ENCODE results near the gene SMAD6.
A peak's percentile ranks its signal among the peaks of the same experiment; 100 is the strongest.

SMAD6 gene

DNA sequence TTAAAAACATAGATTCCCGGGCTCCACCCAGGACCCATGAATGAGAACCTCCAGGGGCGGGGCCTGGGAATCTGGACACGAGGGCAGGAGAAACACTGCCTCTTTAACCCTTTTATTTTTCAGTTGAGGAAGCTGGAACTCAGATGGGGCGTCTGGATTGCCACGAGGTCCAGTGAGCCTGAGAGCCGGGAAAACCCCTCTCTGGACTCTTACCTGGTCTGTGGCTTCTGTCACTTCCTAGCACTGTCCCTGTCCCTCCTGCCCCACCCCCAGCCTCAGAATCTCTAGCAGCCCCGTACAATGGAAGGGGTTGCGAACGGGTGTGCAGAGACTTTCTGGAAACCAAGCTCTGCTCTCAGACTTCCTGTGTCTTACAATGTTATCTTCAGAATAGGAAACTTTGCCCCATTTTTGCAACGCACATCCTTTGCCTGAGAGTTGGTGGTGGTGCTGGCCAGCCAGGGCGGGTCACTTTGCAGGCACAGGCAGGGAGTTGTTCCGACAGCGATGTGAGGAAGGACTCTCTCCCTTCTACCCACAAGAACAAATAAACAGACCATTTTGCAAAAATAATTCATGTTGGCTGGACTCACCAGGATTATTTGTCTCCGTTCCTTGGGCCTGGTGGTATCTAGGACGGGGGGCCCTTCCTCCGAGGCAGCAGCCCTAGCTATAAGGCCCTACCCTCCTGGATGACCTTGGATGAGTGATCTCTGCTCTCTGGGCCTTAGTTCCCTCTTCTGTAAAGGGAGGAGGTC is 59.1 kb downstream of the SMAD6 start:
- no peak for DNase-seq

DNA sequence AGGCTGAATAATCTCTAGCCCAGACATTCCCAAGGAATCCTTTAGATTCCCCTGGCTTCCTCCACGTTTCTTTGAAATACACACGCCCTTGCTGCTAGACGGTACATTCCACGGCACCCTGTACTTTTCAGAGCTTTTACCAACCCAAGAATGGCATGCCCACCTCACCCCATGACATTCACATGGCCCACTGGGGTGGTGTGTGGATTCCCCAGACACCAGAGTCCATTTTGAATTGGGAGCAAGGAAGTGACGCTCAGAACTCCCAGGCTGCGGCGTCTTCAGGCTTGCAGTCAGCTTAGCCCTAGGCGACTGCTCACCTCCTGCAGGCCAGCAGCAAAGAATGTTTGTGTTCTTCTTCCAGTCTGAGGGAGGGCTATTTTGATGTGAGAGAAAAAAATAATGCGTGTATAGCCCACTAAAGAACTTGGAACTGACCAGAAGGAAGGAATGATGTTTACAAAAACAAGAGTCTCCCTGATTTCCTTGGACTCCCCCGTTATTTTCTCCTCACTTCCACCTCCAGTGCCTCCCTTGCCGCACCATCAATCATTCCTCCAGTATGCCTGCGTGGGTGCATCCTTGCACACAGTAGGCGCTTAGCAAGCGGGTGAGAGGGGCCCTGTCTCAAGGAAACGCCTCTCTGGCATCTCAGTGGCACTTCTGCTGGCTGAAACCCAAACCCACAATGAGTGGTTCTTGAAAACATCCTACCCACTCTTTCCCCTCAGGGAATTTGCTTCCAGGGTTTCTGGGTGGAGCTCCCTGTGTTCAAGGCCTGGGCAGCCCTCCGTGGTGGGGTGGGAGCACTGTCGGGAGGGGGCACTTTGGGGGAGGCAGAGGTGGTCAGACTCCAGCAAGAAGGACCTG is 59.9 kb downstream of the SMAD6 start:
- DNase-seq = no peak

DNA sequence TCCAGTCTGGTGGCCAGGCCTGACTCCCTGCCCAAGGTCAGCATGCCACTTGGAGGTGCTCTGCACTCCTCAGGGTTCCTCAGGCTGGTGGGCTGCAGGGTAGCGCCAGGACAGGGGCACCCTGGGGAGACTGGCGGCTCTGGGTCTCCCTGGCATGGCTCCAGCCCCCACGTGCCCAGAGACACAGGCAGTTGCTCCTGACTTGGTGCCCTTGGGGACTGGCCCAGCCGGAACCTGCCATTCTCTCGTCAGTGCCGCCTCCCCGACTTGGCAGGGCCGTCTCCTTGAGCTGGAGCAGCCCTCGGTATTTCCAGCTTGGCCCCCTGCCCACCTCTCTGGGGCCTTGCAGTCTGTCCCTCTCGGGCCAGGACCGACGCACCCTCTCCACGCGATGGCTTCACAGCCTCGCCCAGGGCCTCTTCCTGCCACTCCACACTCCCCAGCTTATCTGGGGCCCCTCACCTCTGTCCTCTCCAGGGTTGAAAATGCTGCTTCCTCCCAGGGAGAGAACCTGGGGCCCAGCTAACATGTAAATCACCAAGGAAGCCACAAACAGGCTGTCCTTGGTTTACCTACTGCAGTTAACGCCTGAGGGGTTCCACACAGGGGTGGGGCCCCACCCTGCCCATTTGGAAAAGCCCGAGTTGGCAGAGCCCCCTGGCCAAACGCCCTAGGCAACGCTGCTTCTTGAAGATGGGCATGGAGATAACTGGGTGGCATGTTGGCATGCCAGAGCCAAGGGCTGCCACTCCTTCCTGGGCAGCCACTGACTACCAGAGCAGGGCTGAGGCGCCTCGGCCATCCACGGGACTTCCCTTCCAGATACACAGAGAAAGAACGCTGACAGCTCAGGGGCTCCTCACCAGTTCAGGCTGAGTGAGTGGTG is 61.4 kb downstream of the SMAD6 start:
- no peak for DNase-seq

DNA sequence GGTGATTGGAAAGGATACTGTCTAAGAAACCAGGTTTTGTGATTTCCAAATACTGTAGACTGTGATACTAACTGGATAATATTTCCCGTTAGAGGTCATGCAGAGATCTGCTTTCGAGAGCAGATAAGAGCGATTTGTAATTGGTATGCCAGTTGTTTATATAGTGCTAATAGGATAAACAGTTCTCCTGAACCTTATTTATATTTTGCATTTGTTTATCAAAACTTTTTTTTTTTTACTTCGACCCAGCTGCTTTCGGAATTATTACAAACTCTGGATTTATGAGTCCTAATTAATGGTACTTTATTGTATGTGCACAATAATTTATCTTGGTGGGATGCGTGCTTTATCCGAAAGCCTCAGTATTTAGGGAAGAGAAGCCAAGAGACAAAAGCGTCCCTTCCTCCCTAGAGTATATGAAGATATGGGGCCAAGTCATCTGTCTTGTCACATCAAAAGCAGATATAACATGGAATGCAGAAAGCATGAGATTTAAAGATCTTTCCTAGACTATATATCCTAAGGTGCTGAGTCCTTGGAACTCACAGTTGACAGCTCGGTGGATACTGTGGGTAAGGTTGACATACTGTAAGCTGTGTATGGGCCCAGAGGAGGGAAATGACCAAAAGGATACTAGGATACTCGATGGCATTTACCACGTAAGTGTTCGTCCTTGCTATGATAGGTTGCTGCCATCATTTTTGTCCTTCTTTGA is 62.2 kb downstream of the SMAD6 start:
- DNase-seq = no peak

DNA sequence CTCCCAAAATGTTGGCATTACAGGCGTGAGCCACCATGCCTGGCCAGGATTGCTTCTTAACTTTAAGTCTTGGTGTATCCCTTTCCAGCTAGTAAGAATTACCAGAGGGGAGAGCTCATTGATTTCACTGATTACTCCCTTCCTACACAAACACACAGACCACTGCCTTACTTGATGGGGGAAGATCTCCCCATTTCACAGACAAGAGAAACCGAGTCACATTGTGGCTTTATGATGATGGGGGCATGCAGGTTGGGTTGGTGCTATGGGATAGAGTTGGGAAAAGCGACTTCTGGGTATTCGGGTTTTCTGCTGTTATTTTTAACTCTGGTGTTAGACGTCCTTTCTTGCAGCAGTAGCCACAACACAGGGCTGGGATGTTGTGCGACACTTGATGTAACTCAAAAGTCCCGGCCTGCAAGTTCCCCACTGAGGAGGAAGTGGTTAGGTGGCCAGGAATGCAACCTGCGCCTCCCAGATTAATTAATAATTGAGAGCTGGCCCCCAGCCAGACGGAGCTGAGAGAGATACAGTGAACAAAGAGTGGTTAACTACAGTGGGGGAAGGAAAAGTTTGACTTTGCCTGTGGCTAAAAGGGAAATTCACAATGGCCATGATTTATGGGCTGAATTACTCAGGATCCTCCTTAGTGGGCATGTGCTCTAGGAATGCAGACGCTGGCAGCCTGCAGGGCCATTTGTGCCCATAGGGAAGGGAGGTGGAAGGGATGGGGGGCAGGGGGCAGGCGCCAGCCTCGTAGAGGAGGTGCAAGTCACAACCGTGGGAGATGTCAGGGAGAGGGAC is 63.6 kb downstream of the SMAD6 start:
- DNase-seq = no peak

DNA sequence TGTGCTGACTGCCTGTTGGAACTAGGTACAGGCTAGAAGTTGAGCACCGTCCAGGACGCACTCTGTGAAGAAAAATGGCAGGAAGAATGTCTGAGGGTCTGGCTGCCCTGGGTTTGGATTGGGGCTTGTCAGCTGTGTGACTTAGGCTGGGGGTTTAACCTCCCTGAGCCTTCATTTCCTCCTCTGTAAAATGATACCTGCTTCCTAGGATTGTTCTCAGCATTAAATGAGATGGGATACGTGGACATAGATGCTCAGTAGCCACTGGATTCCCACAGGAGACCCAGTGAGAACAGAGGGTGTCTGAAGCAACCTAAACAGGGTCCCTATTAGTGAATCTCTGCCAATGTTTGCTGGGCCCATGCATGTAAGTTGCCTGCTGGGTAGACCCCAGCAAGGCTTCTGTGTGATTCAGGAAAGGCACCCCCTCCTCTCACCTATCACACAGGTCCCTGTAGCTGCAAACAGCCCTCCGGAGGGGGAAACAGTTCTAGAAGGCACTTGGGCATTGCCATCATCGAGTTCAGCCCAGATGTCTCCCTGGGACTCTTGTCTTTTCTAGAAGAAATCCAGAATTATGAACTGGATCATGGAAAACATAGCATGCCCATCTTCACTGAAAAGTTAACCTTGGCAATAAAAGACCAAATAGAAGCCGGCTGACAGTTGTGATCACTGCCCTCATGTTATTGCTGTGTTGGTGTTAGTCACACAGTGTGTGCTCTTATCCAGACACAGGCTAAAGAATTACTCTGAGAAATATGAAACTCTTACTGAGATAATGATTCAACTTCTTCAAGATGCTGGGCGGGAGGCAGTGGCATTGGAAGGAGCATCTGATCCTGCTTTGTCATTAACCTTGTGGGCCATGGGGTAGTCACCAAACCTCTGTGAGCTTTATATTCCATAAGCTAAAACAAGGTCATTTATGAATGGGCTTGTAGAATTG is 64.5 kb downstream of the SMAD6 start:
- no peak for DNase-seq

DNA sequence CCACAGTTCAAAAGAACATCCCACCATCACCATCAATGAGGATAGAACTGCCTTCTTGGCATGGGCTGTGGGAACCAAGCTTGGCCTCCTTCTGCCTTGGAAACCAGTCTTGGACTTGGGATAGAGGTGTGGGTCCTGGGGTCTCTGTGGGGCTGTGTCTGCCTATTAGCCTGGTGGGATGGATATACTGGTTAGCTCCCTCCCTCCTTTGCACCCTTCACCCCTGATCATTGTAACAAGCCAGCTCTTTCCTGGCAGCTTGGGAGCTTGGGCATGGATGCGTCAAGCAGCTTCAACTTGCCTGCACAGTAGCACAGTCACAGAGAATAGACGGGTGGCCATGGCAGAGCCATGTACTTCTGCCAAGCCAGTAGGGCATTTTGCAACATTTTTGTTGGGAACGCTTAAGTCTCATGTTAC is 65.2 kb downstream of the SMAD6 start:
- no peak for DNase-seq

DNA sequence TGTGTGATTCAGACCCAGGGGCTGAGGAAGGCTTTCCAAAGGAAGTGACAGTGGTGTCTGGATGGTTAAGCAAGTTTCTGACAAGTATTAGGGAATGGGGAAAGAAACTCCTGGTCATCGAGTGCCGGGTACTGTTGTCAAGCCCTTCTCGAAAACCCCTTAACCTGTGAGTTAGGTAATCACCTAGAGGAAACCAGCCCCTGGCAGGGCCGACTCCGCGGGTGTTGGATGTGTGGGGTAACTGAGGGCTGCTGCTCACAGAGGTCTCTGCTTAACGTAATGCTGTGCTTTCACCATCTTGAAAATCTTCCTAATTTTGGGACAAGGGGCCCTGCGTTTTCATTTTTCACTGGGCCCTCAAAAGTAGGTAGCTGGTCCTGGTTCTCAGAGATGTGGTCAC is 67.0 kb downstream of the SMAD6 start:
- no peak for DNase-seq

DNA sequence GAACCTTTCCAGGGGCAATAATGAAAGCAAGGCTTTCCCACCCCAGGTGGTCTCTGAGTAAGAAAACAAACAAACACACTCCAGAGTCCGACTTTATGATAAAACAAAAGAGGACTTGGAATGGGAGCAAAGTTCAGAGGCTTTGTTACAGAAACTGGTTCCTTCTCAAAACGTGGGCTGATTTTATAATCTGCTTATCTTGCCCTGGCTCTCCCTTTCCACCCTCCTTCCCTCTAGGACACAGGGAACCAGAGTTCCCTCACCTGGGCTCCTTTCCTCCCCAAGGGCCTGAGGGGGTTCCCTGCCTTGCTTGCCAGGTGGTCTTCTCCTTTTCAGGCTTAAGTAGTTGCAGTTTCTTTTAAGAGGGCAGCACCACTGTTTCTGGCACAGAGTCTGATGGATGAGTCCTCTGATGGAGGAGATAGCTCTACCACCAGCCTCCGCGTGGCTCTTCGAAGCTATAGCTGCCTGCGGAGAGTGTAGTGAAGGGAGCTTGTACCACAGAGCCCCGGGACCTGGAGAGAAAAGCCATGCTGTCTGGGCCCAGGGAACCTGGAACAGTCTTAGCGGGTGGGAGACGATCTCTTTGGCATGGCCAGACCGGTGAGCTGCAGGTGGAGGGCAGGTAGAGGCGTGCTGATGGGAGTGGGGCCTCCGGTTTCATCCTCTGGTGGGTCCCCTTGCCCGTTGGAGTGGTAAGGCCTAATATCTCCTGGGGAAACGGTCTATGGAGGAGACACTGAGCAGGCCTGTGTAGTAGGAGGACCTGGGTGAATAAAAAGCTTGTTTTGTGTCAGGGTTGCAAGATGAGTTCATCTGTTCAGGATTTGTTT is 68.7 kb downstream of the SMAD6 start:
- no peak for DNase-seq

DNA sequence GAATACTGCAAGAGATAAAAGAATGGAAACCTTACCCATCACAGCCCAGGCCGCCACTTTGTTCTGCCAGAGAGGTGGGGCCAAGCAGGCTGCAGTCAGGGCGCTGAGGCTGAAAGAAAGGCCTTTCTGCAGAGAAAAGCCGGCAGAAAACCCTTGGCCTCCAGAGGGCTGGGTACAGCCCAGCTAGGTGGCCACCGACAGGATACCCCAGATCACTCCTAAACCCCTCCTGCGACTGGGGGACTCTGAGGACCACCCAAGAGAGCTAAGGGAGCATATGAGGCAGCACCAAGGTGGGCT is 69.3 kb downstream of the SMAD6 start:
- DNase-seq = no peak

DNA sequence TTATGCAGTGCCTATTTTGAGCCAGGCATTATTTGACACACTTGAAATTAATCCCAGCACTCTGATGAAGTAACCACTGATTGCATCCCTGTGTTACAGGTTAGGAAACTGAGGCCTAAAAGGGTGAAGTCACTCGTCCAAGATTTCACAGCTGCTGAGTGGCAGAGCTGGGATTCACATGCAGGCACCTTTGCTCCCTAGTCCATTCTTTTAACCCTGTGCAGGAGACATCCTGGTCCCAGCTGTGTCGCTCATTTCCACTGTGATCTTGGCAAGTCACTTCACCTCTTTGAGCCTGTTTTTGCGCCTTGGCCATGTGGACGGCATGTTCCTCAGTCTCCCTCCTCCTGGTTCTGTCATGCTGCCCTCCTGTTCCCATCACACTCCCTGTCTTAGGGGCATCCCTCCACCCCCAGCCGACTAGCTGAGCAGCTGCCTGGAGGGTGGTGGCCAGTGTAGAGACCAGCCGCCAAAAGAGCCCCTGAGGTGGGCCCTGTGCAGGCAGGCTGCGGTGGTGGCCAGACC is 70.6 kb downstream of the SMAD6 start:
- no peak for DNase-seq

DNA sequence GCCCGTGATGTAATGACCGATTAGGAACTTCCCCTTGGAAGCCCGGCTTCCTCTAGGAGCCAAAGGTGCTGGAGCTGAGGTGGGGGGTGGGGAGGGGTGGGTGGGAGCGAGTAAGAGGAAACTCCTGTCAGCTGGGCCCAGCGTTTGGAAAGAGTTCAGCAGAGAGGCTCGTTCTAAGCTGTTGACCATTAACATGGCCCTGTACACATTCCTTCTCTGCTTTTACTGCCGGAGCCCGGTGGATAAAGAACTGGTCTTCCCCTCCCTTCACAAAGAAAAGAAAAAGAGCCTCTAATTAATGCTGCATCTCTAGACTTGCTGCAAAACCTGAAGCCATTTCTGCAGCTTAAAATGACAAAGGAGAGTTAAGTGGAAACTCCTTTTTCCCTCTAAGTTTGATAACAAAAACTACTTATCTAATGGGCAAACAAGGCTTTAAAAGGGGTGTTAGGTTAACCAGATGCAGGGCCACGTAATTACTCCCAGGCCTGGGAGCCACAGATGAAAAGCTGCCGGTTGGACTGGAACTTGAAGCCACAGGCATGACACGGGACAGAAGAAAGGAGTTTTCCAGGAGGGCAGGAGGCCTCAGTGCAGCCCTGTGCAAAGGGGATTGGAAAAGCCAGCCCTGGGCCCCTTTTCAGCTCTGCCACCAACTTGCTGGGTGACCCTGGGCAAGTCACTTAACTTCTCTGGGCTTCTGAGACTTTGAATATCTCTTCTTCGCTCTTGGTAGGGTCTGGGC is 71.3 kb downstream of the SMAD6 start:
- DNase-seq = no peak

DNA sequence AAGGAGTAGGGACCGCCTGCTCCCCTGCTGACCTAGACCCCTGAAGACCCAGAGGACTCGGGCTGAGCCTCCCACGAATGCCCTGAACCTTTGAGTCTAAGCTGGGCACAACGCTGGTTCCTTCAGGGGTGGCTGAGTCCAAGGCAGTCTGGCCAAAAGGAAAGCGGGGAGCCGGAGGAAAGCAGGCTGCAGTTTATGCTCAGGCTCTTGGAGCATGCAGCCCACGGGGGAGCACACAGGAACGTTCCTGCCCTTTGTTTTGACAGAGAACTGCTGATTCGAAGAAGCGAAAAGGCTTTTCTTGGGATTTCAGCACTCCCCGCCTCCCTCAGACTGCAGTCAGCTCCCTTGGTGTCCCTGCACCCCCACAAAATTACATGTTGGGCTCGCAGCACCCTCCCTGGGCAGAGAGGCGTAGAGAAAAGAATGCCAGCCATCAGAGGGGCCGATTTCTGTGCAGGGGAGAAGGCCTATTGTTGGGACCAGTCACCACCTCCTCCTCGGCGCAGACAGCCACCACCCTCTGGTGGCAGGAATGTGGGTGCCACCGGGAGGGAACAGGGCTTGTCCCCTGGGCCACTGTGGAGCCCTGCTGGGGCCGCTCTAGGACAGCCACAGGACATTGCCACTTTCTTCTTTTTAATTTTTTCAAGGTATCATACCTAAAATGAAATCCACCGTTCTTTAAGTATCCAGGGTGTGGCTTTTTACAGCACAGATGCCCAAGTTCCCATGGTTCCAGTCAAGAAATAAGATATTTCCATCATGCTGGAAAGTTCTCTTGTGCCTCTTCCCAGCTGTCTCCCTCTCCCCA is 72.2 kb downstream of the SMAD6 start:
- peak; percentile 14 for DNase-seq

DNA sequence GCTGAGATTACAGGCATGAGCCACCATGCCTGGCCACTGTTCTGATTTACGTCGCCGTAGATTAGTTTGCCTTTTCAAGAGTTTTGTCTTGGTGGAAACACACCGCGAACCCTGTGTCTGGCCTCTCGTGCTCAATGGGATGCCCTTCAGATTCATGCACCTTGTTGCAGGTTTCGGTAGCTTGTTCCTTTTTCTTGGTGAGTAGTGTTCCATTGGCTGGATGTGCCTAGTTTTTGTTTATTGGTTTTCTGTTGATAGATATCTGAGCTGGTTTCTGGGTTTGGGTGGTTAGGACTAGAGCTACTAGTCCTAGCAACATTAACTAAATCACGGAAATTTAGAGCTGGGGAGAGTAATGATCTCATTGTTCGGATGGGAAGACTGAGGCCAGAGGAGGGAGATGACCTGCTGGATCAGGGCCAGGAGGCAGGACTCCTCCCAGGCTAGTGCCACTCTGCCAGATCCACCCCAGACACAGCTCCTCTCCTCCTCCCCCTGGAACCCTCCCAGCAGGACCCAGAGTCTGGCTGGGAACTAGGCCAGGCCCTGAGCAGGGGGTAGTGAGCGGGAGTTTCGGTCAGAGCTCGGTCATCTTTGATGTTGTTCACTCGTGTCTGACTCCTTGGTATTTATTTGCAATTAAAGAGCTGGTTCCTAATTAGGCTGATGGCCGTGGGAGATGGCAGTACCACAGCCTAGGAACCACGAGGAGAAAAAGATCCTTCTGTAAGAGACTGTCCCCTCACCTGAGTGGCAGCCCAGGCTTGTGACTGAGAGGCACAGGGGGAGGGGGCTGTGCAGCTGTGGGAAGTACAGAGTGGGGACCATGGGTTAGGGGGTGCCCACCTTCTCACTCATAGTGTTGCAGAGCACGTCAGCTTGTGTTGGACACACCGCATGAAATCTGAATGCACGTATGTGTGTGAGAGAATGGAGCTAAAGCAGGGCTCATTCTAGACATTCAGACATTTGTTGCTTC is 73.4 kb downstream of the SMAD6 start:
- DNase-seq = no peak

DNA sequence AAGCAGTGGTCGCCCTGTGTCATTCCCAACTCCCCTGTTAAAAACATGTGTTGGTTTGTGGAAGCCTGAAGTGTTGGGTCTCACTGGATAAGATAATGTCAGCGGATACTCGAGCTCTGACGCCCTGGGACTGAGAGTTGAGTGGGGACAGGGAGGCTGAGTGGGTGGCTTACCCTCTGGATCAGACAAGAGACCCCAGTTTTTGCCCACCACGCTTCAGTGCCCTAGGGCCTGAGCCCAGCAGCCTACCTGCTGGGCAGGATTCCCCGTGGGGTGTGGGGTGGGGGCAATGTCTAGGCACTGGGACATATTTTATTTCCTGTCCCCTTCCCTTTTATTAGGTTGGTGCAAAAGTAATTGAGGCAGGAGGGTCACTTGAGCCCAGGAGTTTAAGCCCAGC is 75.0 kb downstream of the SMAD6 start:
- DNase-seq = no peak

DNA sequence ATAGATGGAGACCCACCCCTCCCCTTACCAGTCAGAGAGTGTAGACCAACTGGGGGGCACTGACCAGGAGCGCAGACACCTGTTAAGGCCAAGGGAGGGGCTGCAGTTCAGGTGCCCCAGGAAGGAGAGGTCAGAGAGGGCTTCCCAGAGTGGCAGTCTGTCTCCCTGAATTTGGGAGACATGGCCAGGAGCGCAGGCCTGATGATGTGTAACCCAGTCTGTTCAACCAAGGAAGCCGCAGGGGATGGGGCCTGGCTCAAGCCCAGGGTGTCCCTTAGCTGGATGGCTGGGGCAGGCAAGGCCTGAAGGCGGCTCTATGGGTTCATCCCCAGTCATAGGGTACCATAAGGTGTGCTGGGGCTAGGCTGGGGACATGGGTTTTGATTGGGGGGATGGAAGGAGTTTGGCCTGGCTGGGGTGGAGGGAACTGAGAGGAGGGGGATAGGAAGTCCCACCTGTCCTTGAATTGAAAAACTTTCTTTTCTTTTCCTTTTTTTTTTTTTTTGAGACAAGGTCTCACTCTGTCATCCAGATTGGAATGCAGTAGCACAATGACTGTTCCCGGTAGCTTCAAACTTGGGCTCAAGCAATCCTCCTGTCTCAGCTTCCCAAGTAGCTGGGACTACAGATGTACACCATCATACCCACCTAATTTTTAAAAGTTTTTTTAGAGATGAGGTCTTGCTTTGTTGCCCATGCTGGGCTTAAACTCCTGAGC is 75.7 kb downstream of the SMAD6 start:
- DNase-seq = no peak
